GM23248 (cell line): Measurements from ENCODE around the gene LSM3. TPM values are rescaled to one million over a fixed set of nuclear protein-coding genes. Genes with fewer than 3 reads are reported as not detected.
"Not testable (repeated sequence)": the region's sequence is repeated elsewhere in the genome, so short reads cannot be mapped to it uniquely, and the experiment has no call there.

Source experiments
- DNase-seq: peaks from one replicate; pipeline ENCODE4 v3.0.0-alpha.2; 2015
- H2AFZ ChIP-seq: fragments of 200-600 bp; sonication (generic); 2 replicates; pipeline ENCODE4 v1.6.1; 2016; ENCODE audit warnings: antibody characterized with exemption
- H3F3A ChIP-seq: fragments of 200-600 bp; sonication (generic); 2 replicates; pipeline ENCODE4 v1.6.1; 2016; ENCODE audit warnings: mild to moderate bottlenecking, antibody characterized with exemption, mixed run types; ENCODE audit not compliant: insufficient read depth
- H3K27ac ChIP-seq: fragments of 200-600 bp; sonication (generic); 2 replicates; pipeline ENCODE4 v1.5.1; 2016; ENCODE audit warnings: mild to moderate bottlenecking
- H3K27me3 ChIP-seq: fragments of 200-600 bp; sonication (generic); replicated peaks from 2 replicates; pipeline ENCODE4 v1.6.1; 2016; ENCODE audit warnings: mild to moderate bottlenecking; ENCODE audit not compliant: insufficient read depth
- H3K36me3 ChIP-seq: fragments of 200-600 bp; sonication (generic); 2 replicates; pipeline ENCODE4 v1.6.1; 2016; ENCODE audit warnings: low read depth, mild to moderate bottlenecking
- H3K4me1 ChIP-seq: fragments of 200-600 bp; sonication (generic); 2 replicates; pipeline ENCODE4 v1.6.1; 2016; ENCODE audit warnings: mild to moderate bottlenecking; ENCODE audit not compliant: insufficient read depth
- H3K4me2 ChIP-seq: fragments of 200-600 bp; sonication (generic); one replicate; pipeline ENCODE4 v1.6.1; 2016; ENCODE audit warnings: mild to moderate bottlenecking; ENCODE audit not compliant: unreplicated experiment
- H3K4me3 ChIP-seq: fragments of 200-600 bp; sonication (generic); 2 replicates; pipeline ENCODE4 v1.5.1; 2016; ENCODE audit warnings: mild to moderate bottlenecking
- H3K79me2 ChIP-seq: fragments of 200-600 bp; sonication (generic); 2 replicates; pipeline ENCODE4 v1.6.1; 2016; ENCODE audit warnings: mild to moderate bottlenecking; ENCODE audit not compliant: insufficient read depth
- H3K9ac ChIP-seq: fragments of 200-600 bp; sonication (generic); 2 replicates; pipeline ENCODE4 v1.6.1; 2016; ENCODE audit warnings: mild to moderate bottlenecking
- H3K9me2 ChIP-seq: fragments of 200-600 bp; sonication (generic); 2 replicates; pipeline ENCODE4 v1.6.1; 2016; ENCODE audit warnings: mixed run types, mild to moderate bottlenecking, moderate library complexity; ENCODE audit not compliant: insufficient read depth
- H3K9me3 ChIP-seq: fragments of 200-600 bp; sonication (generic); one replicate; pipeline ENCODE4 v1.6.1; 2017; ENCODE audit warnings: low read depth
- H4K20me1 ChIP-seq: fragments of 200-600 bp; sonication (generic); 2 replicates; pipeline ENCODE4 v1.6.0; 2016; ENCODE audit not compliant: insufficient read depth
- EZH2 ChIP-seq: fragments of 200-600 bp; sonication (generic); IDR thresholded peaks from 2 replicates; pipeline ENCODE4 v1.6.1; 2018; ENCODE audit warnings: antibody characterized with exemption, mild to moderate bottlenecking; ENCODE audit not compliant: insufficient read depth, poor library complexity, severe bottlenecking
- EZH2phosphoT487 ChIP-seq: fragments of 200-600 bp; sonication (generic); IDR thresholded peaks from 2 replicates; pipeline ENCODE4 v1.6.1; 2018; ENCODE audit warnings: antibody characterized with exemption, moderate library complexity, mild to moderate bottlenecking, low read depth; ENCODE audit not compliant: insufficient read depth
- WGBS, 2 experiments: methylation state at CpG; one replicate each; pipeline ENCODE4 v1.1.6; 2015 to 2017; ENCODE audit warnings: low lambda C conversion rate in 2 of 2, low coverage in 1 of 2; ENCODE audit errors: missing lambda C conversion rate in 2 of 2; 5-methylcytosine and 5-hydroxymethylcytosine counted together
- in situ Hi-C: fragments of 300-500 bp; cut with MboI; formaldehyde crosslinking; loops from 2 replicates; pipeline ENCODE4 v1.15.0; 2020
- polyA plus RNA-seq: library from polyadenylated mRNA; unstranded; fragments of >200 nt; fragmentation: Nextera tagmentation; extraction: Ambion mirVana; gene quantifications from 2 replicates; pipeline ENCODE4 v1.2.1, GENCODE V29; 2016
- total RNA-seq: library from RNA; depleted of rRNA; stranded (reverse); fragments of >200 nt; shearing (Covaris generic); gene quantifications from 2 replicates; pipeline ENCODE4 v1.2.3, GENCODE V29; 2014

The LSM3 gene
- total and polyA plus RNA-seq, 2 experiments from 2014 or later = 9.4 to 32.3 TPM

DNA sequence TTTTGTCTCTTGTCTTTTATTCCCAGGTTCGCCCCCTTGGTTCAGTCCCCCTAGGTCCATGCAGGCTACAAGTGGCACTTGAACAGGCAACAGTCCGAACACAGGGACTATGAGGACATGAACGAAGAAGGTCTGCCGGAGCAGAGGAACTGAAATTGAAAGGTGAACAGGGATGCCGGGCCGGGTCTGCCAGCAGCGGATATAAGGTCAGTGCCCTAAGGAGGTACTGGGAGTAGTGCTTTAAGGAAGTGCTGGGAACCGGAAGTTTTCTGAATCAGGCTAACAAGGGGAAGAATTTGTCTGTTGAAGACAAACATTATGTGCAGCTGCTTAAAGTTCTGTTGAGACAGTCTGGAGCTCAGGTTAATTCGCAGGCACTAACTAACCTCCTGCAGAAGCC lies 46.8 kb downstream of the LSM3 start:
- Histone ChIP-seq H3K27ac (no peak overlapping the region), H3K4me3 (no peak overlapping the region), H3K79me2 (no peaks in the 10 kb centered on the region), H3K36me3 (no peaks in the 10 kb centered on the region), H2AFZ (no peak overlapping the region), H3K4me2 (no peak overlapping the region), H3K4me1 (peaks cover 12% of the 10 kb centered on the region; the same call in 1 of the 2 replicates), H3K9ac (no peak overlapping the region), H3K27me3 (no peaks in the 10 kb centered on the region), H3F3A (no peaks in the 10 kb centered on the region), H4K20me1 (no peaks in the 10 kb centered on the region), H3K9me3 (peaks cover 4% of the 10 kb centered on the region), H3K9me2 (no peaks in the 10 kb centered on the region)
- WGBS, 2 experiments = 83 to 84% methylated on average over 9 of the region's 9 CpGs
- in situ Hi-C loops = no loop called here
- no peak for DNase-seq
- TF ChIP-seq EZH2 (no peak), EZH2phosphoT487 (no peak)

DNA sequence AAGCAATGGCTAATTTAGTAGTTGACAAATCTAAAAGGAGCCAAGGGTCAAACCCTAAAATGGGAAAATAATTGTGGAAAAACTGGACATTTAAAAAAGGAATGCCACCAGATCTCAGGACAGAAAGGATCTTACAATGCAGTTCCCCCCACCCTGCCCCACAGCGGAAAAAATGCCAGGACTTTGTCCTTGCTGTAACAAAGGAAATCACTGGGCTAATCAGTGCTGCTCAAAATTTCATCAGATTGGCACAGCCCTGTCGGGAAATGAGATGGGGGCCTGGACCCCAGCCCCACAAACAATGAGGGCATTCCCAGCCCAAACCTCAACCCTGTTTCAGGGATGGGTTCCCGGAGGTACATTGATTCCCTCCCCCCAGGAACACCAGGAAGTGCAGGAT lies 47.7 kb downstream of the LSM3 start:
- H3K4me3 ChIP-seq, in situ Hi-C loops, H3K4me2 ChIP-seq, H3K36me3 ChIP-seq, H3K9me3 ChIP-seq, H4K20me1 ChIP-seq, H2AFZ ChIP-seq, H3K9ac ChIP-seq, DNase-seq, H3K27ac ChIP-seq, H3F3A ChIP-seq, H3K9me2 ChIP-seq, H3K79me2 ChIP-seq, H3K27me3 ChIP-seq: not testable (repeated sequence)
- peaks cover 12% of the 10 kb centered on the region; the same call in 1 of the 2 replicates for H3K4me1 ChIP-seq
- 63 to 69% methylated on average over 3 of the region's 3 CpGs for WGBS, 2 experiments

DNA sequence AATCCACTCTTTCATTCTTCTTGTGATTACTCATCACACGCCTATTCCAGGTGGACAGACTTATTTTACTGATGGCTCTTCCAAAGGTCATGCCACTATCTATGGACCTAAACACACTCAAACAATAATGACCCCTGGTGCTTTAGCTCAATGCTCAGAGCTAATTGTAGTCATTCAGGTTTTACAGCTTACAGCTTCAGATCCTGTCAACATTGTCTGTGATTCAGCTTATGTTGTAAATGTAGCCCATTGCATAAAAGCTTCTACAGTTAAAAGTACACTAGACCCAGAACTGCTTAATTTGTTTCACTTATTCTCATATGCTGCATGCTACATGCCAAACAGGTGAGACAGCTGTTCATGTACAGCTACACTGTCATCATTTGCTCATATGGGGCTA lies 49.2 kb downstream of the LSM3 start:
- Histone ChIP-seq H3K79me2 (no peaks in the 10 kb centered on the region), H3K27ac (no peak overlapping the region), H4K20me1 (no peaks in the 10 kb centered on the region), H3K9ac (no peak overlapping the region), H3K36me3 (no peaks in the 10 kb centered on the region), H3K4me1 (peaks cover 25% of the 10 kb centered on the region), H3K27me3 (no peaks in the 10 kb centered on the region), H3F3A (0 out of 2 replicates have a peak, but pooled peaks cover 7% of the 10 kb centered on the region), H3K4me2 (no peak overlapping the region), H3K9me3 (no peaks in the 10 kb centered on the region), H3K9me2 (no peaks in the 10 kb centered on the region), H2AFZ (no peak overlapping the region), H3K4me3 (no peak overlapping the region)
- in situ Hi-C loops = no loop called here
- no peak for TF ChIP-seq EZH2
- TF ChIP-seq EZH2phosphoT487 = no peak
- peak; percentile 32 for DNase-seq
- 84 to 85% methylated on average over 1 of the region's 1 CpG for WGBS, 2 experiments

DNA sequence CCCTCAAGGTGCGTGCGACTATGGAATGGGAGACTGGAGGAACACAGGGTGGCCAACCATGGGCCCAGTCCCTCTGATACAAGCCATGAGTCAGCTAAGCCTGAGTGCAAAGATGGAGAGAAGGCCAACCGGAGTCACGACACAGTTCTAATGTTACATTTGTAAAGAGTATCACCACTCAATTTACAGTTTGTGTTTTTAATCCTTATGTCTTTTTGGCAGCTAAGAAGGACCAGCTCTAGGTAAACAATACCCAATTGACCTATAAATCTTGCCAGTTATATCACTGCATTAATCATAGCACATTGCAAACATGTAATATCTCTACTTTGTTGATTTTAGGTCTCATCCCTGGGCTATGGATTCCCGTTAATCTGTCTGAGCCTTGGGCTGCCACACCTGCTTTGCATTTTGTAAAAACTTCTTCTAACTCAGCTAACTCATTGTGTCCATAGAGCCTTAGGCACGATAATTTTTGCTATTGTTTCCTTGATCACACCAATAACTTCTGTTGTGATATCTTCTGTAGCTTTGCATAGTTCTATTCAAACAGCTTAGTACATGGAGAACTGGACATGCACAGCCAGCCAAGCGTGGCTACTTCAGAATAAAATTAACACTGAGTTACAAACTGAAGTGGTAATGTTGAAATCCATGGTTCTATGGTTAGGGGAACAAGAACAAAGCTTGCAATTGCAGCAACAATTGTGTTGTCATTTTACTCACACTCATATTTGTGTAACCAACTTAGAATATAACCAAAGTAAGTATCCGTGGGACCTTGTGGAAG lies 50.3 kb downstream of the LSM3 start:
- no peak overlapping the region for H2AFZ ChIP-seq
- H3F3A ChIP-seq = 0 out of 2 replicates have a peak, but pooled peaks cover 7% of the 10 kb centered on the region
- H3K27me3 ChIP-seq = no peaks in the 10 kb centered on the region
- H3K4me3 ChIP-seq = no peak overlapping the region
- 65% methylated on average over 8 of the region's 8 CpGs for WGBS, 2 experiments
- peaks cover 26% of the 10 kb centered on the region for H3K4me1 ChIP-seq
- in situ Hi-C loops = no loop called here
- H4K20me1 ChIP-seq = no peaks in the 10 kb centered on the region
- H3K4me2 ChIP-seq = no peak overlapping the region
- TF ChIP-seq EZH2 (no peak), EZH2phosphoT487 (no peak)
- H3K9me2 ChIP-seq = no peaks in the 10 kb centered on the region
- no peaks in the 10 kb centered on the region for H3K79me2 ChIP-seq
- DNase-seq = no peak
- no peaks in the 10 kb centered on the region for H3K36me3 ChIP-seq
- no peak overlapping the region for H3K9ac ChIP-seq
- no peaks in the 10 kb centered on the region for H3K9me3 ChIP-seq
- no peak overlapping the region for H3K27ac ChIP-seq

DNA sequence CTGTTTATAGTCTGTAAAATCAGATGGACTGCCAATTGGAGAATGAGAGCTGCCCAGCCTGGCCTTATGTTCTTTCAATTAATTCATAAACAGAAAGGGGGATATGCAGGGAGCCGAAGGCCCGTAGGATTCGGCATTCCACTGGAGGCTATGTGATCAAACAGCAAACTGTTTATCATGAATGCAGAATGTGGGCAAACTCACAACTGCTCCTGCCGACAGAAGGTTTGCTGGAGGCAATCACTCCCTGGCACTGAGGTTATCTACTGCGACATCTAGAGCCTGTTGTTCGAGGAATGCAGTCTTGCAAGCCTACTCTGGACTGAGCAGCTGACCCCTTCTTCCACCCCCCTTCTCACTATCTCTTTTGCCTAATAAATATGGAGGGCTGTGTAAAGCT lies 51.1 kb downstream of the LSM3 start:
- H3K9ac ChIP-seq, H3K79me2 ChIP-seq, H3K27ac ChIP-seq, H3F3A ChIP-seq, H3K9me3 ChIP-seq, H3K4me2 ChIP-seq, H3K36me3 ChIP-seq, H2AFZ ChIP-seq, H3K4me3 ChIP-seq, in situ Hi-C loops, H3K9me2 ChIP-seq, DNase-seq, H4K20me1 ChIP-seq, H3K27me3 ChIP-seq: not testable (repeated sequence)
- WGBS, 2 experiments = 28 to 31% methylated on average over 6 of the region's 6 CpGs
- peaks cover 23% of the 10 kb centered on the region for H3K4me1 ChIP-seq
